Adrenal gland (tissue), 5 donors: ENCODE results near the gene LRIG1.

ENCODE experiments used
- POLR2A ChIP-seq, 2 donors: fragments of 450-650 bp; IDR thresholded peaks; one replicate each; pipeline ENCODE4 v1.6.1; 2017; ENCODE audit warnings: antibody characterized with exemption in 2 of 2, mild to moderate bottlenecking in 2 of 2, moderate library complexity in 1 of 2
- TF ChIP-seq, protein P1 (sequence below), 6 experiments: fragments of 450-650 bp in 4 of 6; fragments of 200-600 bp in 2 of 6; sonication (generic) in 1 of 6; IDR thresholded peaks; 1 replicate in 5 of 6; 2 replicates in 1 of 6; pipeline versions ENCODE4 v1.5.1 to v1.8.0; 2016 to 2021; ENCODE audit warnings: antibody characterized with exemption in 6 of 6, mild to moderate bottlenecking in 2 of 6, moderate library complexity in 1 of 6
- donor health status: DM: no; HTN: no; CAD: no.

DNA sequence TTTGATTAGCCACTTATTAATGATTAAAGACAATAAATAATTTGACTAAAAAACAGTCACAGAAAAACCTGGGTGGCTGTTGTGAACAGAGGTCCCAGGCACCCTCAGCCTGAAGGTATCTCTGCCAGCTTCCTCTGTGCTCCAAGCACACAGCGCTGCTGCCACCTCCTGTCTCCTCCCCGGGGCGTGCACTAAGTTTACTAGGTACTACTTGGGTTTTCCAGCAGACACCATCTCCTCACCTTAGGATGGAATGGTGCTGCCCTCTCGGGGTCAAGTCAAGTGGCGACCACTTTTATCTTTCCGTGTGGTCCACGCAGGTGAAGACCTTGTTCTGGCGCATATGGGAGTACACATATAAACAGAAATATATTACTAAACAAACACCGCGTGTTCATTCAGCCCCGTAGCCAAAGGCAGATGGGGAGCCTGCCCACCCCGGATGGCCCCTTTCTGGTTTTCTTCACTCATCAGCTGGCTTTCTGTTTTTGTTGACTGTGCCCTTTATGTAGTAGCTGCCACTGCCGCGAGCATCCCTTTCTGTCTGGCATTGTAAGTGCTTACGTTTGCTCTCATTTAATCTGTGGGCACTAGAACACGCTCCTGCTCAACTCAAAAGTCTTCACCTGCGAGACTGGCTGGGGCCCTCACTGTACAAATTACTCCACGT, 128.0 kb downstream of the LRIG1 start:
- TF ChIP-seq POLR2A (IDR thresholded peaks at IDR 0.05) = no peak
- TF ChIP-seq, protein P1, sequence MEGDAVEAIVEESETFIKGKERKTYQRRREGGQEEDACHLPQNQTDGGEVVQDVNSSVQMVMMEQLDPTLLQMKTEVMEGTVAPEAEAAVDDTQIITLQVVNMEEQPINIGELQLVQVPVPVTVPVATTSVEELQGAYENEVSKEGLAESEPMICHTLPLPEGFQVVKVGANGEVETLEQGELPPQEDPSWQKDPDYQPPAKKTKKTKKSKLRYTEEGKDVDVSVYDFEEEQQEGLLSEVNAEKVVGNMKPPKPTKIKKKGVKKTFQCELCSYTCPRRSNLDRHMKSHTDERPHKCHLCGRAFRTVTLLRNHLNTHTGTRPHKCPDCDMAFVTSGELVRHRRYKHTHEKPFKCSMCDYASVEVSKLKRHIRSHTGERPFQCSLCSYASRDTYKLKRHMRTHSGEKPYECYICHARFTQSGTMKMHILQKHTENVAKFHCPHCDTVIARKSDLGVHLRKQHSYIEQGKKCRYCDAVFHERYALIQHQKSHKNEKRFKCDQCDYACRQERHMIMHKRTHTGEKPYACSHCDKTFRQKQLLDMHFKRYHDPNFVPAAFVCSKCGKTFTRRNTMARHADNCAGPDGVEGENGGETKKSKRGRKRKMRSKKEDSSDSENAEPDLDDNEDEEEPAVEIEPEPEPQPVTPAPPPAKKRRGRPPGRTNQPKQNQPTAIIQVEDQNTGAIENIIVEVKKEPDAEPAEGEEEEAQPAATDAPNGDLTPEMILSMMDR (IDR thresholded peaks at IDR 0.05) = no peak
